CD4-positive, alpha-beta T cell (primary cell): Measurements from ENCODE around the gene IDUA. TPM values are rescaled to one million over a fixed set of nuclear protein-coding genes. Genes with fewer than 3 reads are reported as not detected.

ENCODE experiments used
- ATAC-seq: fragments of 200-7000 bp; cut with Tn5 transposase; one replicate; pipeline ENCODE4 v1.10.0; 2022; ENCODE audit warnings: mild to moderate bottlenecking; ENCODE audit not compliant: poor library complexity
- CTCF ChIA-PET: fragments of 350-600 bp; sonication (Branson Sonifier 250); formaldehyde crosslinking; loops from one replicate; lab custom pipeline; 2021; ENCODE audit warnings: antibody characterized with exemption, inconsistent platforms; lab: Charles Lee
- POLR2A ChIA-PET: fragments of 350-600 bp; sonication (Branson Sonifier 250); formaldehyde crosslinking; loops from one replicate; lab custom pipeline; 2021; ENCODE audit warnings: antibody characterized with exemption, inconsistent platforms; lab: Charles Lee
- DNase-seq, 14 experiments: peaks; one replicate each; pipeline ENCODE4 v3.0.0-alpha.2; 2013 to 2020; ENCODE audit warnings: mixed read lengths in 2 of 14
- H3K27ac ChIP-seq, 2 donors: one replicate each; pipeline versions ENCODE4 v1.5.1 to v1.7.0; 2013; ENCODE audit warnings: low read length in 2 of 2, low read depth in 1 of 2, mild to moderate bottlenecking in 1 of 2
- H3K27me3 ChIP-seq, 2 experiments: 1 replicate in 1 of 2; 2 replicates in 1 of 2; pipeline versions ENCODE4 v1.6.1 to v1.7.0; 2013; ENCODE audit warnings: low read length in 2 of 2, control low read depth in 1 of 2, mild to moderate bottlenecking in 1 of 2, moderate library complexity in 1 of 2; ENCODE audit not compliant: insufficient read depth in 2 of 2, control insufficient read depth in 1 of 2
- H3K36me3 ChIP-seq: one replicate; pipeline ENCODE4 v1.6.1; 2013; ENCODE audit warnings: low read length, control low read depth; ENCODE audit not compliant: insufficient read depth
- H3K4me1 ChIP-seq: one replicate; pipeline ENCODE4 v1.6.1; 2013; ENCODE audit warnings: low read length, control low read depth; ENCODE audit not compliant: insufficient read depth
- H3K4me3 ChIP-seq: one replicate; pipeline ENCODE4 v1.5.1; 2013; ENCODE audit warnings: mild to moderate bottlenecking, low read length, moderate library complexity
- H3K9me3 ChIP-seq, 2 experiments: 1 replicate in 1 of 2; 2 replicates in 1 of 2; pipeline versions ENCODE4 v1.6.1 to v1.7.0; 2013; ENCODE audit warnings: low read length in 2 of 2, mild to moderate bottlenecking in 2 of 2, control low read depth in 1 of 2, moderate library complexity in 1 of 2; ENCODE audit not compliant: control insufficient read depth in 1 of 2, insufficient read depth in 1 of 2
- H3K27ac Mint-ChIP-seq: one replicate; pipeline ENCODE4 v1.8.0; 2020; ENCODE audit warnings: mixed read lengths
- H3K27me3 Mint-ChIP-seq: one replicate; pipeline ENCODE4 v1.8.0; 2021; ENCODE audit warnings: mixed read lengths
- H3K36me3 Mint-ChIP-seq: one replicate; pipeline ENCODE4 v1.8.0; 2021; ENCODE audit warnings: low read depth, mixed read lengths
- H3K4me1 Mint-ChIP-seq: one replicate; pipeline ENCODE4 v1.8.0; 2021; ENCODE audit warnings: low read depth, mixed read lengths
- H3K4me3 Mint-ChIP-seq: one replicate; pipeline ENCODE4 v1.8.0; 2020; ENCODE audit warnings: mild to moderate bottlenecking, mixed read lengths
- H3K9me3 Mint-ChIP-seq: one replicate; pipeline ENCODE4 v1.8.0; 2020; ENCODE audit warnings: mixed read lengths
- CTCF ChIP-seq: fragments of 200-600 bp; IDR thresholded peaks from one replicate; pipeline ENCODE4 v1.8.0; 2022; ENCODE audit warnings: antibody characterized with exemption, mild to moderate bottlenecking
- intact Hi-C, 2 experiments: fragments of 100-400 bp; cut with DNase I in 1 of 2; cut with micrococcal nuclease in 1 of 2; formaldehyde crosslinking; loops; one replicate each; pipeline versions ENCODE4 v1.15.1 to v1.9.0; 2023 to 2025; cut with DNase I, micrococcal nuclease
- total RNA-seq, 174 experiments: library from RNA in 2 of 174; stranded (reverse) in 2 of 174; gene quantifications; one replicate each; pipeline ENCODE4 v1.2.3 and lab custom pipeline; 2021 to 2026

The IDUA gene
- total RNA-seq, 2 experiments from 2014 or later: 70.2 to 77.8 TPM

- no peak overlapping the region for H3K4me3 ChIP-seq
- ChIA-PET POLR2A (no interaction called here), CTCF (no interaction called here)
- no peak overlapping the region for H3K27ac ChIP-seq
- H3K9me3 ChIP-seq: peaks cover 0 to 8% of the 10 kb centered on the region in 2 experiments
- H3K27me3 Mint-ChIP-seq: no peaks in the 10 kb centered on the region
- H3K36me3 Mint-ChIP-seq: peaks cover 10% of the 10 kb centered on the region
- peaks cover 17% of the 10 kb centered on the region for H3K4me1 Mint-ChIP-seq
- H3K9me3 Mint-ChIP-seq: no peaks in the 10 kb centered on the region
- H3K27ac Mint-ChIP-seq: no peak overlapping the region
- H3K36me3 ChIP-seq: peaks cover 4% of the 10 kb centered on the region
- DNase-seq (no peak), ATAC-seq (no peak)
- peaks cover 21% of the 10 kb centered on the region for H3K4me1 ChIP-seq
- no peak overlapping the region for H3K4me3 Mint-ChIP-seq
- intact Hi-C loops: no loop called here
- no peak for TF ChIP-seq CTCF
- no peaks in the 10 kb centered on the region for H3K27me3 ChIP-seq
Observed at GRCh38 chr4:1021386-1022050, 34.7 kb downstream of the IDUA start.

DNA sequence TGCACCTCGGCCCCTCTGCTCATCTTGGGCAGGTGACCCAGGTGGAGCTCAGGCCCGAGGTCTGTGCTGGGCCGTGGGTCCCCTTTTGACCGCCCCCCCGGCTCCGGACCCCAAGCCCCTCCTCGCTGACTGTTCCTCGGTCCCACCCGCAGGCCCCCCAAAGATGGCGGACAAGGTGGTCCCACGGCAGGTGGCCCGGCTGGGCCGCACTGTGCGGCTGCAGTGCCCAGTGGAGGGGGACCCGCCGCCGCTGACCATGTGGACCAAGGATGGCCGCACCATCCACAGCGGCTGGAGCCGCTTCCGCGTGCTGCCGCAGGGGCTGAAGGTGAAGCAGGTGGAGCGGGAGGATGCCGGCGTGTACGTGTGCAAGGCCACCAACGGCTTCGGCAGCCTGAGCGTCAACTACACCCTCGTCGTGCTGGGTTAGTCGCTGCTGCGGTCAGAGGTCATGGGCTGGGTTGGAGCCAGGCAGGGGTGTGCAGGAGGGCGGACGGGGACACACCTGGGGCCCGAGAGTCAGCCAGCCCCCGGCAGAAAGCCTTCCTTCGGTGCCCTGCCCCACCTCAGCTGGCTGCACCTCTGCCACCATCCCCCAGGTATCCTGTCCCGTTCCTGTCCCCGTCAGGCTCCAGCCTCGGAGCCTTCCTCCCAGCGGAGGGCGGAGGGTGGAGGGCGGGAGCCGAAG is 35.4 kb downstream of the IDUA start:
- Mint-ChIP-seq H3K4me1 (peaks cover 17% of the 10 kb centered on the region), H3K9me3 (no peaks in the 10 kb centered on the region), H3K27me3 (no peaks in the 10 kb centered on the region), H3K27ac (no peak overlapping the region), H3K36me3 (peaks cover 10% of the 10 kb centered on the region), H3K4me3 (no peak overlapping the region)
- DNase-seq (no peak), ATAC-seq (no peak)
- no peak for TF ChIP-seq CTCF
- ChIA-PET POLR2A (no interaction called here), CTCF (no interaction called here)
- H3K27me3 ChIP-seq: no peaks in the 10 kb centered on the region
- no peak overlapping the region for H3K4me3 ChIP-seq
- intact Hi-C loops: no loop called here
- peaks cover 21% of the 10 kb centered on the region for H3K4me1 ChIP-seq
- H3K9me3 ChIP-seq: peaks cover 0 to 8% of the 10 kb centered on the region in 2 experiments
- peaks cover 4% of the 10 kb centered on the region for H3K36me3 ChIP-seq
- no peak overlapping the region for H3K27ac ChIP-seq

GRCh38 chr4:1022739-1023066 is 35.9 kb downstream of the IDUA start:
- TF ChIP-seq CTCF: no peak
- Mint-ChIP-seq H3K27ac (no peak overlapping the region), H3K27me3 (no peaks in the 10 kb centered on the region), H3K9me3 (no peaks in the 10 kb centered on the region), H3K36me3 (peaks cover 10% of the 10 kb centered on the region), H3K4me3 (no peak overlapping the region), H3K4me1 (peaks cover 17% of the 10 kb centered on the region)
- H3K27me3 ChIP-seq: no peaks in the 10 kb centered on the region
- peaks cover 0 to 8% of the 10 kb centered on the region in 2 experiments for H3K9me3 ChIP-seq
- no peak overlapping the region for H3K27ac ChIP-seq
- ATAC-seq: no peak
- no peak overlapping the region for H3K4me3 ChIP-seq
- POLR2A ChIA-PET: no interaction called here
- peaks cover 21% of the 10 kb centered on the region for H3K4me1 ChIP-seq
- CTCF ChIA-PET: no interaction called here
- peaks cover 4% of the 10 kb centered on the region for H3K36me3 ChIP-seq
- no peak for DNase-seq
- intact Hi-C loops: no loop called here
